GM21367 (cell line): Measurements from ENCODE around the gene C2orf49.

Source experiments
- ATAC-seq: cut with Tn5 transposase; IDR thresholded peaks from one replicate; pipeline ENCODE4 v1.9.1; 2021; ENCODE audit not compliant: unreplicated experiment

C2orf49 gene

DNA sequence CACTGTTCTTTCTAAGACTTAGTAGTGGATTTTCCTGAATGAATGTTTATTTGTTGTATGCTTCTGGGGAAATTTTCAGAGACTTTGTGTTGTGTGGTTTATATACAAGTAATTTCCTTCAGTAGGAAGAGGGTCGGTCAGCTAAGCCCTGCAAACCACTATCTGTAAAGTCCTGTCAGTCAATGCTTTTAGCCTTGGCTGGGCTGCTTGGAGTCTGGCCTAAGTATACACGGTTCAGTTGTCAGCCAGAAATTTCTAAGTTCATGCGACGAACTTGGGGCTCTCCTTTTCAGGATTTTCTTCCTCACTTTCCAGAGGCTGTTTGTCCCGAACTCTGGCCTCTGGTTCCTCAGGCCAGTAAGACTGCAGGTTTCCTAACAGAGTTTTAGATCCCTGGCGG, 21.3 kb downstream of the C2orf49 start:
- ATAC-seq, result no peak

DNA sequence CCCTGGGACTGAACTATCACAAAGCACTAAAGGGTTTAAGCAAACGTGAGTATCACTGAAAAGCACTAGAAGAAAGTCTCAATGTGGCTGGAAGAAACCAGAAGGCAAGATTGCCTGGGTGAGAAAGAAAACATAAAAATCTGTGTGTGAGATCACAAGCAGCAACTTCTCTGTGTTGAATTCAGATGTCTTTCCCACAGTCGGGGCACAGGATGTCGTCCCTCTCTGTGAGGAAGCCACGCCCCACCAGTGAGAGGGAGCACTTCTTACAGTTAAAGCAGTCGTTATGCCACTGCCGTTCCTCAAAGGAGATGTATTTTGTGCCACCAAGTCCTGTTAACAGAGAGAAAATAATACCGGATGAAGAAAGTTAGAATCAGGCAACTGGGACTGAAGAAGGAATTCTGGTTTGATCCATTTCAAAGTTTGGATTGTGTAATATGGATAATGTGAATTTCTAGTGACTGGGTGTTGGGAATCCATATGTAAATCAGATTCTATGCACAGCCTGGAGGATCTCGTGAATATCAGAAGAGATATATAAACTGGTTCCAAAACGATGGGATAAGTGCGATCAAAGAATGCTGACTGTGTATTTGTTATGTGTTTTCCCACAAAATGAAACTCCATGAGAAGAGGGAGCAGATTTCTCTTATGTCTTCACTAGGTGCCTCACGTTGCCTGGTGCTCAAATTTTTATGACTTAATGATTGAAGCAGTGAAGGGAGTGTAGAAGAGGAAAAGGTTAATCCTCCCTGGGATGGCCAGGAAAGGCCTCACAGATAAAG, 24.0 kb downstream of the C2orf49 start:
- no peak for ATAC-seq

DNA sequence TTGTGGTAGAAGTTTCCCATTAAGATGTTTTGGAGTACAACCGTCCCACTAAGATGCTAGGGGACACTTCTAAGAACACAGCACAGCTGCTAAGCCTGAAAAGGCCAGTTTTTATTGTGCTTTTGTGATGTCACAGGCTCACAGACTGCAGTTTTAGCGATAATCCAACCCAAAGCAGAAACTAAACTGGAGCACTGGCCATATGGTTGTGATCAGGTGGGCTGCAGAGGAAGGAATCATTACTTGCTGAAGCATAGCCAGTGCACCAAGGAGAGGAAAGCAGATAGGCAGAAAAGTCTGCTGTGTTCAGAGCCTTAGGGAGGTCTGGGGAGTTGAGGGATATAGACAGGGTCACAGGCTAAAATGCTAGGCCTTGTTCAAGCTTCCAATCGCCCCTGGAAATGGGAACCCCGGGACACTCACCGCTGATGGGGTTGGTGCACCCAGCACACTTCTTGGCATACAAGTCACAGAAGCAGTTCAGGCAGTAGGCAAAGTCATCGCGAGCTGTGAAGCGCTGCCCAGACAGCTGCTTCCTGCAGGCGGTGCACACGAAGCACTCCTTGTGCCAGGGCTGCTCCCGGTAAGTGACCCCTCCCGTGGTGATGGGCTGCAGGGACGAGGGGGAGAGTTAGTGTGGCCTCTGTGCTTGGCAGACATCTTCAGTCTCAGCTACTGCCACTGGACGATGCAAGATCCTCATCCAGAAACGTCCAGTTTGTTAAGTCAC, 25.7 kb downstream of the C2orf49 start:
- no peak for ATAC-seq

DNA sequence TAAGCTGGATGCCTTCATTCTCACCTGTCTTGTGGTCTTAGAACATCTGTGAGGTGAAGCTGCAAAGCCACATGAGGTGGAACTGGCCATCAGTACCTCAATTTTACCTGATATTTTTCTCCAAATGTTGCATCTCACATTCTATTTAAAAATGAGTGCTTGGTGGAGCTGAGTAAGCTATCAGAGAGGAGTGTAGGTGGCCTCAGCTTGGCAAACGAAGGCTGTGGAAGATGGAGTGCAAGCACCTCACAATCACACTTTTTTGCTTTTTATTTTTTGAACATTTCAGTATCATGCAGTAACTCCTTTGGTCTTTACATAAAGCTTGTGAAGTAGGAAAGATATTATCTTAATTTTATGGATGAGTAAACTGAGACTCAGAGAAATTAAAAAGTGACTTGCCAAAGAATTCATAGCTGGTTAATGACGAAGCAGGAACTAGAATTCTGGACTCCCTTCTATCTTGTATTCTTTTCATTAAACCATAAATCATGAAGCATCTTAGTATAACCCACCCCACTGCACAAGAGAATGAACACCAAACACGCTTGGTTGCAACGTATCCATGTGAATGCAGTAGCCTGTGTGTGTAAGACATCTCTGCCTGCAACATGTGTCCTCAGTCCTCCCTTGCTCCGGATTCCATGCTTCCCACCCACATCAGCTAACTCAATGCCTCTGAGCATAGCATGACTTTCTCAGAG, 27.2 kb downstream of the C2orf49 start:
- no peak for ATAC-seq

DNA sequence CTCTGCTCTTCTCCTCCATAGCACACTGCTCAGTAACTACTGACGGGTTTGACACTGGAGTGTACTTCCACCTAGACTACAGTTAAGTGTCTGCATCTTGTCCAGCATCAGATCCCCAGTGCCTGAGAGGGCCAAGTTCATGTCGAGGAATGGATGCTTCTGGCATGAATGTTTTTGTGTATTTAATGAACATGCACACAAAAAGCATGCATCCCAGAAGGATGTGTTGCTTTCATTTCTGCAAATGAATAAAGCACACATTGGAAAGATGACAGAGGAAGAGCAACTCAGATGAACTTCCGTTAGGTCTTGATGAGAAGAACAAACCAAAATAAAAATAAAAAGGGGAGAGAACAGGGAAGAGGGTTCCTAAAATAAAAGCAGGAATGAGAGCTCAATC, 27.9 kb downstream of the C2orf49 start:
- no peak for ATAC-seq

DNA sequence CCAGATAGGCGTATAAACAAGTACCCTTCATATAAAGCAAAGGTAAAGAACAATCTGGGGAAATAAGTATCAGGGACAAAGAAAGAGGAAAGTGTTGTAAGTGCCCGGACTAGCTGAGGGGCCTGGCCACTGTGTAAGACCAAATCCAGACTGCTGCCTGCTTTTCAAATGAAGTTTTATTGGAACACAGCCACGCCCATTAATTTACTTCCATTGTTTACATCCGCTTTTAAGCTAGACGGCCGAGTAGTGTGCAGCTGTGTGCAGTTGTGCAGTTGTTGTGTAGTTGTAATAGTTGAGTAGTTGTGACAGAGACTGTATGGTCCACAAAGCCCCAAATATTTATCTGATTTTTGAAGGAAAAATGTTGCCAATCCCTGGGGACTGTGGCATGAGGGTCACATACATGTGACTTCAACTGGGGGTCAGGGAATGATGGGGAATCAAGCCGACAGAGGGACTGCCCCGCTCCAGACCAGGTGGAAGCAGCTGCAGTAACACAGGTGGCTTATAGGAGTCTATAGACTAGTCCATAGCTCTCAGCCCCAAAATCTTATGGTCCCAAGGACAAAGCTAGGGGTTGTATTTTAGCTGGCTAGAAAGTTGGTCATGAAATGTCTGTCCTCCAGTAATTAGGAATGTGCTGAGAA, 31.5 kb downstream of the C2orf49 start:
- ATAC-seq, result no peak

DNA sequence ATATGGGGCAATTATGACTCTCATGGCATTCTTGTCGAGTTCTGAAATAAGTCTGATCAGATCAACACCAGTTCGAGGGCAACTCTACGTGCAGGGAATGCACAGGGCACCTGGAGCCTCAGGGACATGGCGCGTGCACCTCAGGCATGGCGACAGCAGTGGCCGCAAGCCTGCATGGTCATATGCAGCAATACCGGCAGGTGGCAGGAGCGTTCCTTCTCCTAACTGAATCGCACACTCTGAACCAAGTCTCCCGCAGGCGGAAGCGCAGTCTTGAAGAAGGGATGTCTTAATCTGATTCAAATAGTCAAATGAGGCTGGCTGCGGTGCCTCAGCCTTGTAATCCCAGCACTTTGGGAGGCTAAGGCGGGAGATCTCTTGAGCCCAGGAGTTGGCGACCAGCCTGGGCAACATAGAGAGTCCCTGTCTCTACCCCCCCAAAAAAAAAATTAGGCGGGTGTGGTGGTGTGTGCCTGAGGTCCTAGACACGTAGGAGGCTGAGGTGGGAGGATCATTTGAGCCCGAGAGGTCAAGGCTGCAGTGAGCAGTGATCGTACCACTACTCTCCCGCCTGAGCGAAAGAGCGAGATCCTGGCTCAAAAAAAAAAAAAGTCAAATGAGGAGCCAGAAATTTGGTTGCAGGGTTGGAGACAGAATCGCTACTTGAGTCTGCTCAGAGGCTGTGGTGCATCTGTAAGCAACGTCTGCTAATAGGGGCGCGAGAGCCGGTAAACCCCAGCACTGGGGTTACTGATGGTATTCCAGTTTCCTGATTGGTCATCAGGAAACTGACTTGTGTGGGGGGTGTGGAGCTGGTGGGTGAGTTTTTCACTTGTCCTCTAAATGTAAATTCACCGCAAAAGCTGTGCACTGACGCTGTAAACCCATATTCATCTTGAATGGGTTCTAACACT, 32.7 kb downstream of the C2orf49 start:
- peak; percentile 92 for ATAC-seq

DNA sequence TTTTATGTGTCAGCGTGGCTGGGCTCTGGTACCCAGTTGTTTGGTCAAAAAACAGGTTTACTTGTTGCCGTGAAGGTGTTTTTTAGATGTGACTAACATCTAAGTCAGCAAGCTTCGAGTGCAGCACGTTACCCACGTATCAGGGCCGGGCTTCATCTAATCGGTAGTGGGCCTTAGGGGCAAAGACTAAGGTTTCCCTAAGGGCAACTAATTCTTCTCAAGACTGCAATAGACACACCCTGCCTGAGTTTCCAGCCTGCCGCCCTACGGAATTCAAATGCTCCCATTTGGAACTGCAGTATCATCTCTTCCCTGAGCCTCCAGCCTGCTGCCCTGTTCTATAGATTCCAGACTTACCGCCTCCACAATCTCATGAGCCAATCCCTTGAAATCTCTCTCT, 33.8 kb downstream of the C2orf49 start:
- ATAC-seq, result no peak

DNA sequence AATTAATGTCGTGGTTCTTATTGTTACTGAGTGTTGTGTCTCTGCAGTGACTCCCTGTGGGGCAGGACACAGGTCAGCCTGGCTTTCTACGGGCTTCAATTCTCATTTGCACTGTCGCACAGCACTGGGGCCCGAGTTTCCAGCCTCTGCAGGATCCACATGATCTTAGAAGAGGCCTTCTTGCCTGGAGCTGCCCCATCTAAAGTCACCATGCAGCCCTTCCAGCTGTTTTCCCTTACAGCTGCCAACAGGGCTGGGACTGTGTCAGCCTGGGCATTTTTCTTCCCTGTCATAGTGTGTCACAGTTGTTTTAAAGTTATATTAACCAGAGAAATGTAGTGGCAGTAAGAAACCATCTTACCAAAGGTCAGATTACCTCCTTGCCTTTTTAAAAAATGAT, 34.5 kb downstream of the C2orf49 start:
- ATAC-seq, result no peak

DNA sequence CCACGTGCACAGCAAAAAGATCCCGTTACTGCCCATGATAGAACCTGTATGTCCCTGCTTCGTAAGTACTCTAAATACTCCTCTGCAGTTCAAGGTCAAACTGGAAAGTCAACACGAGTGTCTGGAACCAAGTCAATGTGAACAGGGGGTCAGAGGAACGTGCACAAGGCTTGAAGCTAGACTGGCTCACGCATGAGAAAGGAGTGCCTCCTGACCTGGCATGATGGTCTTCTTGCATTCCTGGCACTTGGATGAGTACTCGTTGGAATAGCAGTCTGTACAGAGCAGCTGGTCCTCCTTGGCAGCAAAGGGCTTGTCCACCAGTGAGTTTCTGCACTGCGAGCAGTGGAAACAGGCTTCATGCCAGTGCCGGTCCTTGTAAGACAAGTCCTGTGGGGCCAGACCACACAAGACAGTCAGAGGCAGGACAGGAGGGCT, 36.0 kb downstream of the C2orf49 start:
- ATAC-seq, result no peak

DNA sequence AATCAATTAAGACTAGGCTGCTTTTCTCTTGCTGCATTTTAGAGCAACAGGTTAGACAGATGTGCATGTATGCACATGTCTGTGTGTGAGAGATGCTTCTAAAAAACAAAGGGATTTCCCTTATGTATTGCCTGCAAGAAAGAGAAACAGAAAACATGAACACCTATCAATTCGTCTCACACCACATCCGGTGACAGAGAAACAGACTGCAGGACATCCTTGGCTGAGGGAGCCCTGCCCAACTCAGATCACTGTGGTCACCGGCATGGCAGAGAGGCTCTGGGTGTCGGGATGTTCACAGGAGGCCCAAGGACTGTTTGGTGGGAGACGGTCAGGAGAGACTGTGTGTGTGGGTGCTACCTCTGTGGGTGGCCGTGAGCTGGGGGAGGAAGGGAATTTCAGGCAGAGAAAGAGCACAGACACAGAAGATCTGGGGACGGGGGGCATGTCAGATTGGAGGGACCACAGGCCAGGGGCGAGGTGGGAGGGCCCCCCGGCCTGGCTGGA, 36.6 kb downstream of the C2orf49 start:
- peak; percentile 78 for ATAC-seq

DNA sequence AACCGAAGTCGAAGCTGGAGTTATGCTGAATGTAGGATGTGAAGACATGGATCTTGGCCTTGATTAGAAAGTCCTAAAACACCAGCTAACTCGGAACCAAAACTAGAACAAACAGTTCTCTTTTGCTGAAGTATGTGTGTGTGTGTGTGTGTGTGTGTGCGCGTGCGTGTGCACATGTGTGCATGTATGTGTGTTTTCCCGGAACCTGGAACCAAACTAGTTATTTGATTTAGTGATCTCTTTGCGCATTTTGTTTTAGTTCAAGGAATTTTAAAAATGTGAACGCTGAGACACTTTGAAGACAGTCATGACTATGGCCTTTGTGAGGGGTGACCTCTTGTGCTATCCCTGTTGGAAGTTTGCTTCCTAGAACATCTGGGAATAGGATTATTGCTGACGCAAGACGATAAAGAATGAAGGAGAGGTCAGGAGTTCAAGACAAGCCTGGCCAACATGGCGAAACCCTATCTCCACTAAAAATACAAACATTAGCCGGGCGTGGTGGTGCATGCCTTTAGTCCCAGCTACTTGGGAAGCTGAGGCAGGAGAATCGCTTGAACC, 37.7 kb downstream of the C2orf49 start:
- no peak for ATAC-seq

DNA sequence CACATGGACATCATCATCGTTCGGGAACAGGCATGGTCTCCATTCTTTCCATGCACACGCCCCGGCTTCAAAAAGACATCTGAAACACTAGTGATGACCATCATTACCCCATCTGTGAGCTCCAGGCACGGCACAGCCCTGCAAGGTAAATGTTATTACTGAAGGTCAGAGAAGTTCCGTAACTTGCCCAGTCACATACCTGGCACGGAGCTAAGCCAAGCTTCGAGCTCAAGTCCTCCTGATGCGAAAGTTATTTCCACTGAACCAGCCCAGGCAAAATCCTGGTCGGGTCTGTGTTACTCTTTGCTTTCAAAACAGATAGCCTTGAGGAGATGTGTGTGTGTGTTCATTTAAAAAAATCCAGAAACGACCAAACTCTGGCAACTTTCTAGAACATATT, 38.7 kb downstream of the C2orf49 start:
- no peak for ATAC-seq

DNA sequence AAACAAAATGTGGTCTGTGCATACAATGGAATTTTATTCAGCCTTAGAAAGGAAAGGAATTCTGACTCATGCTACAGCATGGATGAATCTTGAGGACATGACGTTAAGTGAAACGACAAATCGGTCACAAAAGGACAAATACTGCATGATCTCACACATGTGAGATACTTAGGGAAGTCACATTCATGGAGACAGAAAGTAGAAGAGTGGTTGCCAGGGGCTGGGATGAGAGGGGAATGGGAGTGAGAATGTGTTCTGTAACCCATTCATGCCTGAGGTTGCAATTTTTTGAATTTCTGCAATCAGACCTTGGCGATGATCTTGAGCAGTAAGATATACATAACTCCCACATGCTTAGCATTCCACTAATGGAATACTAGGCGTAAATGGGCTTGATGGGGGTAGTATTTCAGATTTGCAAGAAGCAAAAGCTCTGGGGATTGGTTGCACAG, 39.5 kb downstream of the C2orf49 start:
- no peak for ATAC-seq

DNA sequence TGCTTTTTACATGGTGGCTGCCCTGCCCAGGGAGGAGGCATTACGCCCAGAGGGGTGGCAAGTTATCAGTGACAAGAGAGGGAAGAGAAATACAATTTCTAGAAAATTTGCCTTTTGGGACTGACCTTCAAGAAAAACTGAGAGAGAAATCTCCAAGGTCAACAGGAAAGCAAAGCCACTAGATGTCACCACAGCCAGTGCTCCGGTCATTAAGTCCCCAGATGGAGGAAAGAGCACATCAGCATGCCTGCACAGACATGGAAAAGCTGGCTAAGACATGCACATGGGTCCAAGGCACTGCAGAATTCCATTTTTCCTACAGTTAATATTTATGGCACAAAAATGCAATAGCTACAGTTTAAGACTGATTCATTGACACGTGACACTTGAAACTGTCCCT, 40.5 kb downstream of the C2orf49 start:
- ATAC-seq, result no peak

DNA sequence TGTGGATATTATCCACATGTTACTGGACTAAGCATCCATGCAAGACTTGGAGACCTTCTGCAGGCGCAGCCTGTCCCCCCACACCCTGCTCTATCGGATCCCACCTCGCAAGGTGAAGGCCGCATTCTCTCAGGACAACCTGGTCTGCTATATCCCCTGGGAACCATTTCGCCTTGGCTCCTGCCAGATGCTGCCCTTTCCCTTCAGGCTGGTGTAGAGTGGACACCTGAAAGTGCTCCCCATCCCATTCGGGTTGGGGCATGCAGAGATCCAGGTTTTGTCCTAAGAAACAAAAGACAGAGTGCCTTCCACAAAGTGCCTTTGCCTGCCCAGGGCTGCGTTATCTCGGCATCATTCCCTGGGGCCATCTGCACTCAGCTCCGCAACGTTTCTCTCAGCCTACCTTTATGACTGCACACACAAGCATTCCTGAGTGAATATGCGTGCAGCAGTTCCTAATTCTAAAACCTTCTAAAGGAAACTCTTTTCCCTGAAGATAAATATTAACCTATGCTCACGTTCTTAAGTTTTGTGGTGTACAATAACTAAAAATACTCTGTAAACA, 41.0 kb downstream of the C2orf49 start:
- no peak for ATAC-seq

DNA sequence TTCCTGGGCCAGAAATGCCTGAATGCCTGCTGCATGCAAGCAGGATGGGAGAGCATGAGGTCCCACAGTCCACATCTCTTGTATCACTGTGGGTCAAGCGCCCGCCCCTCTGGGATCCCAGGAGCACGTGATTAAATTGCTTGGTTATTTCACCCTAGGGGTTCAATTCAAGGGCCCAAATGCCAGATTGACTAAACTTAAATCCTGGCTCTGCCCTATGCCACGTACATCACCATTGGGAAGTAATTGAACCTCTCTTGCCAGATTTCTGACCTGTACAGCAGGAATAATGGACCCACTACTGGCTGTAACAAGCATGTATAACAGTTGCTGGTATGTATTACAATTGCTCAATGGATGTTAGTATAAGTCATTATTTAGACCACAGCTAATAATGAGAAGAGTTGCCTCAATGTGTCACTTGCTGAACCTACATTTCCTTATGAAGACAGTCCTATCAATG, 41.6 kb downstream of the C2orf49 start:
- ATAC-seq, result no peak

DNA sequence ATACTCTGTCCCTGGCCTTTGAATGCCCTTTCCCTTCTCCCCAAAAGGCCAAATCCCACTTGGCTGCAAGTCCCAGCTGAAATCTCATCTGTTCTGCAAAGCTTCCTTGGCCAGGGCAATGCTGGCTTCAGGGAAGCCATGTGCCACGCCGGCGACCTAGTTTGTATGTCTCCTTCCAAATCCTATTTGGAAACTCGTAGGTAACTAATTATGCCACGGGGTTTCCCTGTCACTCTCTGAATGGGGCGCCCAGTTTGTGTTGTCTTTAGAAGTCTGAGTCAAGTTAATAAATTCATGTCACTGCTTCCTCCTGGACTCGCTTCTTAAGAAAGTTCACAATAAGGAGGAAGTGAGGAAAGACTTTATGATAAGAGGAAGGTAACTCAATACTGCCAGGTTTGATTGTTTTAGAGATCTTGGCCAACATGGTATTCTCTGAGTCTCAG, 42.4 kb downstream of the C2orf49 start:
- no peak for ATAC-seq

DNA sequence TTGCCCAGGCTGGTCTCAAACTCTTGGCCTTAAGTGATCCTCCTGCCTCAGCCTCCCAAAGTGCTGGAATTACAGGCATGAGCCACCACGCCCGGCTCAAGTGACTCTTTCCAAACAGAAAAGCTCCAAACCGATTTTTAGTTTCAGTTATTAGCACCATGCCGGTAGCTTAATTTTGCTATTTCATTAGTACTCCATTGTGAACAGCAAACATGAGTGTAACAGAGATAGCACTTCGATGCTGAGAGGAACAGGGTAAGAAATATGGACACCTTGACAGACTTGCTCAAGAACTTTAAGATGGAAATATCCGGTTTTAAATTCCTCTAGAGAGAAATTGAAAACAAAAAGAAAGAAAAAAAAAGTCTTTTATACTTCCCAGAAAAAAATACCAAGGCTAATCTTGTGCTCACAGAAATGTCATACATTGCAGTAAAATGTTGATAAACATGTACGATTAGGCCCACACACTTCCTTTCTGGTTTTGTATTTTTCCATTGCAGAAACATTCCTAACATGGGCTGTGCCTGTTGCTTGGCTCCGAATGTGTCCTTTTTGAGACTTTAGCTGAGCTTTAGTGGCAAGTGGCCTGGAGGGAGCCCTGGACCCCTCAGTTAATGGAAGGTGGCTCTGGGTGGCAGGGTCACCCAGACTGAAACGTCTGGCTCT, 43.2 kb downstream of the C2orf49 start:
- ATAC-seq, result no peak
